Activated naive CD4-positive, alpha-beta T cell treated with anti-CD3 and anti-CD28 coated beads, Interleukin-2, amount 50 U/mL, for 24 hours (primary cell): Measurements from ENCODE around the gene ATL2.
"Not testable (repeated sequence)": the region's sequence is repeated elsewhere in the genome, so short reads cannot be mapped to it uniquely, and the experiment has no call there.

Source experiments
- H3K27ac Mint-ChIP-seq: one replicate; pipeline ENCODE4 v1.8.0; 2021; ENCODE audit warnings: mild to moderate bottlenecking, mixed read lengths
- H3K27me3 Mint-ChIP-seq: one replicate; pipeline ENCODE4 v1.8.0; 2021; ENCODE audit warnings: mixed read lengths
- H3K36me3 Mint-ChIP-seq: one replicate; pipeline ENCODE4 v1.8.0; 2021; ENCODE audit warnings: mixed read lengths
- H3K4me1 Mint-ChIP-seq: one replicate; pipeline ENCODE4 v1.8.0; 2021; ENCODE audit warnings: mixed read lengths
- H3K4me3 Mint-ChIP-seq: one replicate; pipeline ENCODE4 v1.8.0; 2021; ENCODE audit warnings: mild to moderate bottlenecking, mixed read lengths
- H3K9me3 Mint-ChIP-seq: one replicate; pipeline ENCODE4 v1.8.0; 2021; ENCODE audit warnings: mixed read lengths

ATL2 gene

DNA sequence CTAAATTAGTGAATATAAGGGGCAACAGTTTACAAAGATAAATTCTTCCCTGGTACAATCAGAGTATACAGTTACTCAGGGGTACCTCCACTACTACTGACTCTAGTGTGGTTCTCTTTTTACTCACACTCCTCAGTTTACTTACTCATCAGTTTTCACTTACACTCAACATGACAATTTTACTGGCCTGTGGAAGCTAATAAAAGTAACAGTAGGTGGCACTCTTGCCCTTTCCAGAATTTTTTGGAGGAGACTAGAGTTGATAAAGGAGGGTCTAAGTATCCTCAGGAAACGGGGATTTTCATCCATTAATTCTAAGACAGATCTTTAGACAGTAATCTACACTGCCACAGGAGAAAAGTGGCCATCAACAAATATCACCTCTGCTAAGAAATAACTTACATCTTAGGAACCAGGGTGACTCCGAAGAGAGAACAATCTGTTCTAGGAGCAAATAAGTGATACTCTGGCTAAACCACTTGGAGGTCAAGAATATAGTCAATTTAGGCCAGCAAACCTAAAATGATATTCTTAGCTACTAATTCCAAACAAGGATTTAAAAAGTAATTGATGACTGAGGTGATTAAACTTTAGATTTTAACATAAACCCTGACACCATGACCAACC is 61.3 kb downstream of the ATL2 start:
- Mint-ChIP-seq H3K9me3 (no peaks in the 10 kb centered on the region), H3K27ac (no peak overlapping the region), H3K4me1 (peaks cover 6% of the 10 kb centered on the region), H3K36me3 (peaks cover 18% of the 10 kb centered on the region), H3K4me3 (no peak overlapping the region), H3K27me3 (no peaks in the 10 kb centered on the region)

DNA sequence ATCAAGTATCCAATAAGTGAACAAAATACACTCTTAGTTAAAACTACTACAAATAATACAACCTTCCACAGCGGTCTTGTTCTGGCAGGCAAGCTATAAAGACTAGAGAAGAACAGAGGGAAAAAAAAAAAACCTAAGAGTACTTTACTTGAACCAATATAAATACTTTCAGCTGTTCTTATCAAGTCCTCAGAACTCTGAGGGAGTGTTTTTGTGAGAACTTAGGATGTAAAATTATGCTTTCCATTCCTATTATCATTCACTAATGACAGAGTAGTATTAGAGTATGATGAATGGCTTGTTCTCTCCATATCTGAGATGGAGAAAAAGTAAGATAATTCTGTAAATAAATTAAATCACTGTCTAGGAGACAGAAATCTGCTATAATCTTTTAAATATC is 68.3 kb downstream of the ATL2 start:
- H3K9me3 Mint-ChIP-seq: no peaks in the 10 kb centered on the region
- no peak overlapping the region for H3K27ac Mint-ChIP-seq
- peaks cover 26% of the 10 kb centered on the region for H3K4me1 Mint-ChIP-seq
- no peak overlapping the region for H3K4me3 Mint-ChIP-seq
- H3K27me3 Mint-ChIP-seq: no peaks in the 10 kb centered on the region
- H3K36me3 Mint-ChIP-seq: peaks cover 44% of the 10 kb centered on the region

DNA sequence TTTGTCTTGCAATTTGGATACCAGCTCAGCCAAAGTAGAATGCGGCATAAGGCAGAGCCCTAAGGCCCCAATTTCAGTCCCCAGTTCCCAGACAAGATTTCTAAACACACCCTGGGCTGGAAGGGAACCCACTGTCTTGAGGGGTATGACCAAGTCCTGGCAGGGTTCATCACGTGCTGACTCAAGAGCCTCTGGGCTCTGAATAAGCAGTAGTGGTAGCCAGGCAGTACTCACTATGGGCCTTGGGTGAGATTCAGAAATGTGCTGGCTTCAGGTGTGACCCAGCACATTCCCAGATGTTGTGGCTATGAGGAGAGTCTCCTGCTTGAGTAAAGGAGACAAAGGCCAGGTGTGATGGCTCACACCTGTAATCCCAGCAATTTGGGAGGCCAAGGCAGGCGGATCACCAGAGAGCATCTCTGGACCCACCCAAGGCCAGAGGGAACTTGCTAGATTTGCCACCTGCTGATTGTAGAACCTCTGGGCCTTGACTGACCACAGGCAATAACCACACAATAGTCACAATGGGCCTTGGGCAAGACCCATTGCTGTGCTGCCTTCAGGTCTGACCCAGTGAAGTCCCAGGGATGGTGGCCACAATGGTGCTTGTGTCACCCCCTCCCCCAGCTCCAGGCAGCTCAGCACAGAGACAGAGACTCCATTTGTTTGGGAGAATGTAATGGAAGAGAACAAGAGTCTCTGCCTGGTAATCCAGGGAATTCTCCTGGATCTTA is 74.9 kb downstream of the ATL2 start:
- Mint-ChIP-seq H3K4me3 (no peak overlapping the region), H3K27ac (no peak overlapping the region), H3K4me1 (peaks cover 40% of the 10 kb centered on the region), H3K27me3 (no peaks in the 10 kb centered on the region), H3K36me3 (peaks cover 27% of the 10 kb centered on the region), H3K9me3 (no peaks in the 10 kb centered on the region)

DNA sequence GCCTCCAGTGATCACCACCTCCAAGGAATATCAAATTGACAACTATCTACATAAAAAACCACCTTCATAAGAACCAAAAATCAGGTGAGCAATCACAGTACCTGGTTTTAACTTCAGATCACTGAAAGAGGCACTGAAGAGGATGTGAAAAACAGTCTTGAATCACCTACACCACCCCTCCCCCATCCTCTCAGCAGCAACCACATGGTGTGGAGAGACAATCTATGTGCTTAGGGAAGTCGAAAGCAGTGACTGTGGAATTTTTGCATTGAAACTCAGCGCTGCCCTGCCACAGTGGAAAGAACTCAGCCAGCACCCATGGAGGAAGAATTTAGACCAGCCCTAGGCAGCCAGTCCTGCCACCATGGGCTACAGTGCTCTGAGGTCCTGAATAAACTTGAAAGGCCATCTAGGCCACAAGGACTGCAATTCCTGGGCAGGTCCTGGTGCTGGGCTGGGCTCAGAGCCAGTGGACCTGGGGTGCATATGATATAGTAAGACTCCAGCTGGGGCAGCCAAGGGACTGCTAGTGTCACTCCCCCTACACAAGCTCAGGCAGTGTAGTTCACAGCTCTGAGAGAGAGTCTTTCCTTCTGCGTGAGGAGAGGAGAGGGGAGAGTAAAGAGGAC is 75.6 kb downstream of the ATL2 start:
- Mint-ChIP-seq H3K9me3 (no peaks in the 10 kb centered on the region), H3K4me3 (no peak overlapping the region), H3K4me1 (peaks cover 40% of the 10 kb centered on the region), H3K27me3 (no peaks in the 10 kb centered on the region), H3K36me3 (peaks cover 25% of the 10 kb centered on the region), H3K27ac (peak overlapping the region; percentile 9)

DNA sequence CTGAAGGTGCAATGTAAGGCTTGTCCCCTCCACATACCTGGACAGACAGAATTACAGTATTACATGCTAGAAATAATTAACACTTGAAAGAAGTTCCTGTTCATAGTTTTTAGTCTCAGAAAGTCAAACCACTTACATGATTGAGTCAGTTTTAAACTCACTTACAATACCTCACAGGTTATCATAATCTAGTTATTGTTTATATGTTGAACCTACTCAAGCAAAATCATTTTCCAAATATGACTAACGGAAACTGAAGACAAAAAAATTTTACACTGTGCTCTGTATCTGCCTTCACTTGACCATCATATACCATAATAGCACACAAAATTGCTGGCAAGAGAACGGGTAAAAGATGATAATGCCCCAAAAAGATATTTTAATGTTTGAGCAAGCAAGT is 78.5 kb downstream of the ATL2 start:
- Mint-ChIP-seq H3K4me3 (no peak overlapping the region), H3K27me3 (no peaks in the 10 kb centered on the region), H3K36me3 (peaks cover 9% of the 10 kb centered on the region), H3K4me1 (peaks cover 16% of the 10 kb centered on the region), H3K9me3 (no peaks in the 10 kb centered on the region), H3K27ac (no peak overlapping the region)

DNA sequence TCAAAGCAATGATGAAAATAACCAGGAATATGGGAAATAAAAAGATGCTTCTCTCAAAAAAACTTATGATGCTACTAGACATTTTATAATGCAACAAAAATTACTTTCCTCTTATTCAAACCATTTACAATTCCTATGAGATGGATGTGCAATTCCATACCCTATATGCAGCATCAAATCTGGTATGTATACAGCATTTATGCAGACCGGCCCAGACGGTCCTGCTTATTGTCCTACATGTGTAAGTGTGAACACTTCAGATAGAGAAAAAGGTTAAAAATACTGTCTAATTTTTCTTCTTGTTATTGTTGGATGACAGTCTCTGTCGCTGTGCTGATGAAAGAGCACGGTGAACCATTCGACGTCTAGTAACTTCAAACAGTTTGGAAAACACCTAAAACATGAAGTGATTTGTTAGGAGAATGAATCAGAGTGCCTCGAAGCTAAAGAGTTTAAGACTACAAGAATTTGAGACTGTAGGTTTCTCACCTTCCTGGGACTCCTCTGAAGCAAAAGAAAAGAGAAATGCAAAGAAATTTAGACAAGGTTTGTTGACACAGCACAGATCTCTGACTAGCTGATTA is 80.8 kb downstream of the ATL2 start:
- Mint-ChIP-seq H3K4me3 (no peak overlapping the region), H3K4me1 (peaks cover 6% of the 10 kb centered on the region), H3K27ac (no peak overlapping the region), H3K27me3 (no peaks in the 10 kb centered on the region), H3K9me3 (no peaks in the 10 kb centered on the region), H3K36me3 (peaks cover 3% of the 10 kb centered on the region)

DNA sequence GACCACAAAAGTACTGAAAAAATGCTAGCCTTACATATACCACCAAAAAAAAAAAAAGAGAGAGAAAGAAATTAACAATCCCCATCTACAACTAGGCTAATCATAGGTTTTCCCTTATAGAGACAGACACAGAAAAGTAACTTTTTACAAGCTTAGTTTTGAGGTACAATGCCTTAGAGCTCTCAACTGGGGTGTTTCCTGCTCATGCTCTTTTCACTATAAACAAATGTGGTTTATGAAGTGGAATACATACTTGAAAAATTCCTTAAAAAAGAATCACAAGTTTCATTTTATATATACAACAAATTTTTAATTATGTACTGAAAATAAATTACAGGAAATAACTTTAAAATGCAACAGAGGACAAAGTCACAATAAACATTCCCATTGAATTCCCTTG is 82.5 kb downstream of the ATL2 start:
- peaks cover 3% of the 10 kb centered on the region for H3K4me1 Mint-ChIP-seq
- no peak overlapping the region for H3K4me3 Mint-ChIP-seq
- no peak overlapping the region for H3K27ac Mint-ChIP-seq
- no peaks in the 10 kb centered on the region for H3K9me3 Mint-ChIP-seq
- no peaks in the 10 kb centered on the region for H3K27me3 Mint-ChIP-seq
- H3K36me3 Mint-ChIP-seq: peaks cover 2% of the 10 kb centered on the region

DNA sequence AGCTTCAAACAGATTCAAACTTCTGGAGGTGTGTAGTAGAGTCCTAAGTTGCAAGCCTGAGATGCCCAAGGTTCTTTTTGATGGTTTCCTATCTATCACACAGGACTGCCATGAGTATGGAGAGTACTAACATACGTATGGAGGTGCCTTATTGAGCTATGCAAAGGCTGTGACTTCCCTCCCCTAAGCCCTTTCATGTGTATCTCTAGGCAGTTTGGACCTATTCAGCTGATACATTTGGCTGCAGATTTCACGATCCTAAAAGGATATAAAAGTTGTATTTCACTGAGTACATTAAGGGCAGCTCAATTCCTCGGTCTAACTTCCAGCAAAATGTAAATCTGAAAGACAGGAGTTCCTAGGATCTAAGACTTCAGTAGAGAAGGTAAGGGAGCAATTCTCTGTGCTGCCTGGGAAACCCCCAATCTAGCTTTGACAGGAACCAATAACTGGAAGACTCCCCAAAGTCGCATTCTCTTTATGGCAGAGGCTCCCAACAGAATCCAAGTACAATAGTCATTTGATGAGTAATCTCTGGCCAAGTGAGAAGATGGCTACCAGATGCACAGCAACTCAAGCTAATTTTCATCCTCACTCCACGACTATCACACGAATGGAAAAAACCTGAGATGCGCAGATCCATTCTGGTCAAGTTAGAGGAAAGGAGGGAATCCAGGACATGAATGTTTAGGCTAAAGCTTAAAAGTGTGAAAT is 83.8 kb downstream of the ATL2 start:
- no peak overlapping the region for H3K4me3 Mint-ChIP-seq
- H3K4me1 Mint-ChIP-seq: peaks cover 3% of the 10 kb centered on the region
- peaks cover under 1% of the 10 kb centered on the region for H3K36me3 Mint-ChIP-seq
- H3K9me3 Mint-ChIP-seq: no peaks in the 10 kb centered on the region
- no peak overlapping the region for H3K27ac Mint-ChIP-seq
- H3K27me3 Mint-ChIP-seq: peaks cover 1% of the 10 kb centered on the region

DNA sequence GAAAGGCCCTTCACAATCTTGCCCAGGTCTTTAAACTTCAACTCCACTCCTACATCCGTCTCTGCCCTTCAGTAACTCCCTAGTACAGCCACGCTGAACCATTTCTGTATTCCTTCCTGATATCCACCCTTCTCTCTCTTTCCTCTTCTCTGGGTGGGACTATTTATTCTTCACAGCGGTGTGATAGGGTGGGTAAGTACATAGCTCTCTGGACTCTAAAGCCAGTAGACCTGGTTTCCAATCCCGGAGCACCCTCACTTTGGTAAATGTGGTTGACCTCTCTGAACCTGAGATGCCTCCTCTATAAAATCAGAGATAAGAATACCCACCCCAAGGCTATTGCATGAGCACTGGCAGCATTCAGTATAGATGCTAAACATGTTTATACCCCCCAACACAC is 86.7 kb downstream of the ATL2 start:
- no peaks in the 10 kb centered on the region for H3K9me3 Mint-ChIP-seq
- no peaks in the 10 kb centered on the region for H3K36me3 Mint-ChIP-seq
- H3K4me3 Mint-ChIP-seq: no peak overlapping the region
- H3K27ac Mint-ChIP-seq: no peak overlapping the region
- H3K4me1 Mint-ChIP-seq: peaks cover under 1% of the 10 kb centered on the region
- H3K27me3 Mint-ChIP-seq: peaks cover 13% of the 10 kb centered on the region

DNA sequence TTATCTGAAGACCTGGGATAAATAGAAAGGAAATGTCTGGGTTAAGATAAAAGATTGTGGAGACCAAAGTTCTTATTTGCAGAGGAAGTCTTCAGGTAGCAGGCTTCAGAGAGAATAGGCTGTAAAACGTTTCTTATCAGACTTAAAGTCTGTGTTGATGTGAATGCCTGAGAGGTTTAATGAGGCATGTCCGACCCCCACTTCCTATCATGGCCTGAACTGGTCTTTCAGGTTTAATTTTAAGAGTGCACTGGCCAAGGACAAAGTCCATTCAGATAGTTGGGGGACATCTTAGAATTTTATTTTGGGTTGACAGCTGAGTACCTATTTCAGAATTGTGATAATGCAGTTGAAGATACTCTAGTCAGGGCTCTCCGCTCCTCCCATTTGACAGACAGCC is 92.1 kb downstream of the ATL2 start:
- Mint-ChIP-seq H3K27ac (no peak overlapping the region), H3K4me3 (no peak overlapping the region), H3K27me3 (peaks cover 16% of the 10 kb centered on the region), H3K9me3 (no peaks in the 10 kb centered on the region), H3K4me1 (peaks cover 14% of the 10 kb centered on the region), H3K36me3 (no peaks in the 10 kb centered on the region)

DNA sequence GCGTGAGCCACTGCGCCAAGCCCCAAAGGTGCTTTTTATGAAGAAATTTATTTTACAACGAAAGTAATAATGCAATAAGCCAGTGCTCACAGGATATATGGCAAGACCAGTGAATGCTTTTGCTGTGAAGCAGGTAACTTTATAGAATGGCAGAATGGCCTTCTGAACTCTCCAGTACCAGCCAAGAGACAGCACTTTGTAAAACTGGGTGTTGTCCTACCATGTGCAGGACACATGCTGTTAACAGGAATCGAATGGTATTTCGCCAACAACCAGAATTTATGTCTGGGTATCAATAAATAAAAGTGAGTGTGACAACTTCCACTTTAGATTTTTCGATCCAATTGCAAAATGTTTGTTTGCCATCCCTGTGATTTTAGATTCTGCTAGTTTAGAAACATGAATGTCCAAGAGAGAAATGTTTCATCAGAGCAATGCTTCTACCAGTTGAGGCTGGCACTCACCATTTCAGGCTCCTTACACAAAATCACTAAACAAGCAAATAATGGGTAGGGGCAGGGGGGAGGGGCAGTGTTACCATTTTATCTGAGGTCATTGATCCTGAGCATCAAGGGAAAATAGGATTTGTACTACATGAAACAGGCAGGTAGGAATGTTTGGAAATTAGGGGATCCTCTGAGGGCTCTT is 95.9 kb downstream of the ATL2 start:
- H3K36me3 Mint-ChIP-seq: no peaks in the 10 kb centered on the region
- peaks cover 14% of the 10 kb centered on the region for H3K4me1 Mint-ChIP-seq
- H3K9me3 Mint-ChIP-seq: no peaks in the 10 kb centered on the region
- H3K4me3 Mint-ChIP-seq: no peak overlapping the region
- peaks cover 2% of the 10 kb centered on the region for H3K27me3 Mint-ChIP-seq
- no peak overlapping the region for H3K27ac Mint-ChIP-seq

DNA sequence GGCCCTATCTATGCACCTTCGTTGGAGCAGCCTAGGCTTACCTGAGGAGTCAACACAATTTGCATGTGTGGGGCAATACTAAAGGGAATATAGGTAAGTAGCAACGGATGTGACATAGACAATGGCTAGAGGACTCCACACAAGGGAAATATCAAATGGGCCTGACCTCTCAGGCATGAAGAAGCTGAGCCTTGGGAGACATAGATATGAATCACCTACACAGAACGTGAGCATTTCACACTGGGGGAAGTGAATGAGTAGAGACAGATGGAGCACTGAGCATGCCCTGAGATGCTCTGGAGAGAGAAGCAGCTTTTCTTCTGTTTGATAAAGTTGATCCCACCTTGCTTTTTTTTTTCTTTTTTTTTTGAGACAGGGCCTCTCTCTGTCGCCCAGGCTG is 97.9 kb downstream of the ATL2 start:
- Mint-ChIP-seq H3K4me3 (no peak overlapping the region), H3K4me1 (peaks cover 5% of the 10 kb centered on the region), H3K36me3 (no peaks in the 10 kb centered on the region), H3K27ac (no peak overlapping the region), H3K9me3 (no peaks in the 10 kb centered on the region), H3K27me3 (peaks cover 2% of the 10 kb centered on the region)

DNA sequence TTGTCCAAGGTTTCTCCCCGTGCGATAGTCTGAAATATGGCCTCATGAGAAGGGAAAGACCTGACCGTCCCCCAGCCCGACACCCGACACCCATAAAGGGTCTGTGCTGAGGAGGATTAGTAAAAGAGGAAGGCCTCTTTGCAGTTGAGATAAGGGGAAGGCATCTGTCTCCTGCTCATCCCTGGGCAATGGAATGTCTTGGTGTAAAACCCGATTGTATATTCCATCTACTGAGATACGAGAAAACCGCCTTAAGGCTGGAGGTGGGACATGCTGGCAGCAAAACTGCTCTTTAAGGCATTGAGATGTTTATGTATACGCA is 99.0 kb downstream of the ATL2 start:
- H3K27me3 Mint-ChIP-seq, H3K9me3 Mint-ChIP-seq, H3K4me1 Mint-ChIP-seq, H3K27ac Mint-ChIP-seq, H3K36me3 Mint-ChIP-seq, H3K4me3 Mint-ChIP-seq: not testable (repeated sequence)

DNA sequence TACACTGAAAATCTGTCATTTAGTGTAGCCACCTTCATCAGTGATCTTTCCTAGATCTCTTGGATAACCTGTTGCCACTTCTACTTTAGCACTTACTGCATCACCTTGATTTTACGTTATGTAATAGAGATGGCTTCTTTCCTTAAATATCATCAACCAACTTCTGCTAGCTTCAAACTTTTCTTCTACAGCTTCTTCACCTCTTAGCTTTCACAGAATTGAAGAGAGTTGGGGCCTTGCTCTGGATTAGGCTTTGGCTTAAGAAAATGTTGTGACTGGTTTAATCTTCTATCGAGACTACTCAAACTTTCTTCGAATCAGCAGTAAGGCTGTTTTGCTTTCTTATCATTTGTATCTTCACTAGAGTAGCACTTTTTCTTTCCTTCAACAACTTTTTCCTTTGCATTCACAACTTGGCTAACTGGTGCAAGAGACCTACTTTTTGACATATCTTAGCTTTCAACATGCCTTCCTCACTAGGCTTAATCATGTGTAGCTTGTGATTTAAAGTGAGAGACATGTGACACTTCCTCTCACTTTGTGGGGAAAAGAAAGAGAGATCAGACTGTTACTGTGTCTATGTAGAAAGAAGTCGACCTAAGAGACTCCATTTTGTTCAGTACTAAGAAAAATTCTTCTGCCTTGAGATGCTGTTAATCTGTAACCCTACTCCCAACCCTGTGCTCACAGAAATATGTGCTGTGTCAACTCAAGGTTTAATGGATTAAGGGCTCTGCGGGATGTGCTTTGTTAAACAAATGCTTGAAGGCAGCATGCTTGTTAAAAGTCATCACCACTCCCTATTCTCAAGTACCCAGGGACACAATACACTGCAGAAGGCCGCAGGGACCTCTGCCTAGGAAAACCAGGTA is 99.6 kb downstream of the ATL2 start:
- Mint-ChIP-seq H3K4me1 (peaks cover 3% of the 10 kb centered on the region), H3K4me3 (no peak overlapping the region), H3K27me3 (peaks cover 2% of the 10 kb centered on the region), H3K27ac (no peak overlapping the region), H3K36me3 (no peaks in the 10 kb centered on the region), H3K9me3 (no peaks in the 10 kb centered on the region)
